Fibroblast of gingiva (primary cell): ENCODE measurements around the gene TPTE.
"Not testable (repeated sequence)": the region's sequence is repeated elsewhere in the genome, so short reads cannot be mapped to it uniquely, and the experiment has no call there.

Source experiments
- DNase-seq: peaks from one replicate; pipeline ENCODE4 v3.0.0-alpha.2; 2011; ENCODE audit warnings: low read depth

The TPTE gene

GRCh38 chr21:10521091-10521598 is at the start of gene TPTE:
TSS of gene TPTE (plus strand) at chr21:10521583. CDS start at chr21:10538724, 17,141 bp downstream.
- no peak for DNase-seq

GRCh38 chr21:10471999-10472398 is 49.4 kb upstream of the TPTE start:
- DNase-seq, result not testable (repeated sequence)

- not testable (repeated sequence) for DNase-seq
Observed at GRCh38 chr21:10477794-10478193, 43.6 kb upstream of the TPTE start.

- DNase-seq, result not testable (repeated sequence)
Observed at GRCh38 chr21:10479875-10480274, 41.5 kb upstream of the TPTE start.

- DNase-seq, result not testable (repeated sequence)
Observed at GRCh38 chr21:10484864-10485263, 36.5 kb upstream of the TPTE start.

- DNase-seq, result not testable (repeated sequence)
Observed at GRCh38 chr21:10490453-10490852, 30.9 kb upstream of the TPTE start.

GRCh38 chr21:10511116-10511515 is 10.3 kb upstream of the TPTE start:
- no peak for DNase-seq

GRCh38 chr21:10516889-10517288 is 4.5 kb upstream of the TPTE start:
- DNase-seq, result not testable (repeated sequence)

- DNase-seq, result not testable (repeated sequence)
Observed at GRCh38 chr21:10517904-10518303, 3.5 kb upstream of the TPTE start.

GRCh38 chr21:10521835-10522500 is 585 bp downstream of the TPTE start:
- DNase-seq, result not testable (repeated sequence)

GRCh38 chr21:10539956-10540355 is 18.6 kb downstream of the TPTE start:
- DNase-seq, result no peak

- not testable (repeated sequence) for DNase-seq
Observed at GRCh38 chr21:10544376-10544775, 23.0 kb downstream of the TPTE start.

- not testable (repeated sequence) for DNase-seq
Observed at GRCh38 chr21:10547868-10548267, 26.5 kb downstream of the TPTE start.

- DNase-seq, result not testable (repeated sequence)
Observed at GRCh38 chr21:10548331-10548954, 27.1 kb downstream of the TPTE start.

- not testable (repeated sequence) for DNase-seq
Observed at GRCh38 chr21:10570803-10571202, 49.4 kb downstream of the TPTE start.

- DNase-seq, result not testable (repeated sequence)
Observed at GRCh38 chr21:10574531-10575310, 53.3 kb downstream of the TPTE start.

GRCh38 chr21:10575311-10575667 is 53.9 kb downstream of the TPTE start:
- DNase-seq, result no peak

- not testable (repeated sequence) for DNase-seq
Observed at GRCh38 chr21:10578910-10579309, 57.5 kb downstream of the TPTE start.

GRCh38 chr21:10589115-10589514 is 67.7 kb downstream of the TPTE start:
- not testable (repeated sequence) for DNase-seq

GRCh38 chr21:10607074-10607473 is 85.7 kb downstream of the TPTE start:
- not testable (repeated sequence) for DNase-seq

- not testable (repeated sequence) for DNase-seq
Observed at GRCh38 chr21:10614285-10614684, 92.9 kb downstream of the TPTE start.

- DNase-seq, result not testable (repeated sequence)
Observed at GRCh38 chr21:10616061-10616460, 94.7 kb downstream of the TPTE start.

GRCh38 chr21:10616535-10616934 is 95.2 kb downstream of the TPTE start:
- DNase-seq, result no peak
